RPMI7951 (cell line): Measurements from ENCODE around the gene RASGRP1. TPM values are rescaled to one million over a fixed set of nuclear protein-coding genes. Genes with fewer than 3 reads are reported as not detected.

Source experiments
- DNase-seq: peaks from one replicate; pipeline ENCODE4 v3.0.0-alpha.2; 2012; ENCODE audit warnings: low read depth
- total RNA-seq: library from RNA; depleted of rRNA; stranded (reverse); fragments of >200 nt; shearing (Covaris generic); gene quantifications from 2 replicates; pipeline ENCODE4 v1.2.3, GENCODE V29; 2014

RASGRP1 gene
- total RNA-seq, 1 experiment from 2014 or later = 0.12 TPM

- DNase-seq = peak; percentile 17
Observed at GRCh38 chr15:38535491-38536200, 29.0 kb downstream of the RASGRP1 start.

- DNase-seq = no peak
Observed at GRCh38 chr15:38534691-38535090, 29.9 kb downstream of the RASGRP1 start.

- no peak for DNase-seq
Observed at GRCh38 chr15:38533926-38534325, 30.7 kb downstream of the RASGRP1 start.

GRCh38 chr15:38533416-38533915 lies 31.1 kb downstream of the RASGRP1 start:
- no peak for DNase-seq

- DNase-seq = no peak
Observed at GRCh38 chr15:38532728-38533127, 31.9 kb downstream of the RASGRP1 start.

- DNase-seq = peak; percentile 84
Observed at GRCh38 chr15:38531509-38531908, 33.1 kb downstream of the RASGRP1 start.

- DNase-seq = peak; percentile 15
Observed at GRCh38 chr15:38530113-38530512, 34.5 kb downstream of the RASGRP1 start.

GRCh38 chr15:38528294-38528693 lies 36.3 kb downstream of the RASGRP1 start:
- peak; percentile 79 for DNase-seq

- no peak for DNase-seq
Observed at GRCh38 chr15:38526158-38526557, 38.5 kb downstream of the RASGRP1 start.

- DNase-seq = no peak
Observed at GRCh38 chr15:38525489-38525888, 39.1 kb downstream of the RASGRP1 start.

GRCh38 chr15:38524156-38524555 lies 40.5 kb downstream of the RASGRP1 start:
- peak; percentile 13 for DNase-seq

- no peak for DNase-seq
Observed at GRCh38 chr15:38522922-38523321, 41.7 kb downstream of the RASGRP1 start.

- DNase-seq = no peak
Observed at GRCh38 chr15:38521316-38521715, 43.3 kb downstream of the RASGRP1 start.

- DNase-seq = no peak
Observed at GRCh38 chr15:38520035-38520434, 44.6 kb downstream of the RASGRP1 start.

- DNase-seq = no peak
Observed at GRCh38 chr15:38518084-38518483, 46.5 kb downstream of the RASGRP1 start.

- DNase-seq = no peak
Observed at GRCh38 chr15:38517312-38517975, 47.2 kb downstream of the RASGRP1 start.

- DNase-seq = peak; percentile 5
Observed at GRCh38 chr15:38516626-38517025, 48.0 kb downstream of the RASGRP1 start.

GRCh38 chr15:38514601-38515000 lies 50.0 kb downstream of the RASGRP1 start:
- DNase-seq = peak; percentile 13

- DNase-seq = no peak
Observed at GRCh38 chr15:38512901-38513300, 51.7 kb downstream of the RASGRP1 start.

GRCh38 chr15:38509152-38509551 lies 55.5 kb downstream of the RASGRP1 start:
- DNase-seq = no peak

GRCh38 chr15:38508647-38509046 lies 56.0 kb downstream of the RASGRP1 start:
- no peak for DNase-seq

GRCh38 chr15:38507570-38507969 lies 57.0 kb downstream of the RASGRP1 start:
- DNase-seq = no peak

GRCh38 chr15:38506997-38507396 lies 57.6 kb downstream of the RASGRP1 start:
- no peak for DNase-seq
